GM12875 (cell line): Measurements from ENCODE around the gene PARD3.
A peak's percentile ranks its signal among the peaks of the same experiment; 100 is the strongest.

Experiments used
- H3K4me3 ChIP-seq: one replicate; pipeline ENCODE4 v1.5.1; 2011; ENCODE audit warnings: low read depth, low read length, control low read depth
- TF ChIP-seq, protein P1 (sequence below): IDR thresholded peaks from 2 replicates; pipeline ENCODE4 v1.5.1; 2011; ENCODE audit warnings: low read depth, mild to moderate bottlenecking, control low read depth, inconsistent platforms, low read length, moderate library complexity, borderline replicate concordance; ENCODE audit not compliant: insufficient read depth

PARD3 gene

DNA sequence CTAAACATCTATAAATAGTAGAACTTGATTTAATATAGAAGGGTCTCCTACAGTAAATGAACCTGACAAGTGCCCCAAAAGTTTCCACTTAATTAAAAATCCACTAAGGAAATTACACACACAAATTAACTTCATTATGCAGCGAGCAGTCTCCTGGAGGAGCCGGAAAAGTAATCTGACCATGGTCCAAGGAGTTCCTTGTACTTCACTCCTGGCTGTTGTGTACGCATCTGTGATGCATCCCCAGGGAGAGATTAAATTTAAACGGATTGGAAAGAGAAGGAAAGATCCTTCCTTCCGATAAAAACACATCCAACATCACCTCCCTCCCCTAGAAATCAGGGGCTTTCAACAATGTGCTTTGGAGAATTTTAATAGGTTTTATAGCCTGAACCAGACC, 85.5 kb downstream of the PARD3 start:
- TF ChIP-seq, protein P1, sequence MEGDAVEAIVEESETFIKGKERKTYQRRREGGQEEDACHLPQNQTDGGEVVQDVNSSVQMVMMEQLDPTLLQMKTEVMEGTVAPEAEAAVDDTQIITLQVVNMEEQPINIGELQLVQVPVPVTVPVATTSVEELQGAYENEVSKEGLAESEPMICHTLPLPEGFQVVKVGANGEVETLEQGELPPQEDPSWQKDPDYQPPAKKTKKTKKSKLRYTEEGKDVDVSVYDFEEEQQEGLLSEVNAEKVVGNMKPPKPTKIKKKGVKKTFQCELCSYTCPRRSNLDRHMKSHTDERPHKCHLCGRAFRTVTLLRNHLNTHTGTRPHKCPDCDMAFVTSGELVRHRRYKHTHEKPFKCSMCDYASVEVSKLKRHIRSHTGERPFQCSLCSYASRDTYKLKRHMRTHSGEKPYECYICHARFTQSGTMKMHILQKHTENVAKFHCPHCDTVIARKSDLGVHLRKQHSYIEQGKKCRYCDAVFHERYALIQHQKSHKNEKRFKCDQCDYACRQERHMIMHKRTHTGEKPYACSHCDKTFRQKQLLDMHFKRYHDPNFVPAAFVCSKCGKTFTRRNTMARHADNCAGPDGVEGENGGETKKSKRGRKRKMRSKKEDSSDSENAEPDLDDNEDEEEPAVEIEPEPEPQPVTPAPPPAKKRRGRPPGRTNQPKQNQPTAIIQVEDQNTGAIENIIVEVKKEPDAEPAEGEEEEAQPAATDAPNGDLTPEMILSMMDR = no peak
- no peak overlapping the region for H3K4me3 ChIP-seq

DNA sequence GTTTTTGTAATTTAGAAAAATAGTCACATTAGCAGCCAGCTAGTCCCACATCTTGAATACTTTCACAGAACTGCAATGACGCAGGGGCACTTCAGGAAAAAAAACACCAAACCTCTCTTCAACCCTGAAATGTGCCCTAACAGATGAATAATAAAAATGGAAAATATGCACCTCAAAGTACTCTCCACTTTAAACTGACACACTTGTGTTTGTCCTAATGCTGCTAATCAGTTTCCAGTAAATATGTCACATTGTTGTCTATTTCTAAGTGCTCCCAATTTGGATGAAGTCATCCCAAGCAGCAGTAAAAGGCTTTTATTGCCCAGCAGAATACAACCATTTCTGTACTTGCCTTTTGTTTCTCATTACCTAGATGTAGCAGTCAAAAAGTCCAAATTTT, 86.7 kb downstream of the PARD3 start:
- TF ChIP-seq, protein P1 = no peak
- no peak overlapping the region for H3K4me3 ChIP-seq

DNA sequence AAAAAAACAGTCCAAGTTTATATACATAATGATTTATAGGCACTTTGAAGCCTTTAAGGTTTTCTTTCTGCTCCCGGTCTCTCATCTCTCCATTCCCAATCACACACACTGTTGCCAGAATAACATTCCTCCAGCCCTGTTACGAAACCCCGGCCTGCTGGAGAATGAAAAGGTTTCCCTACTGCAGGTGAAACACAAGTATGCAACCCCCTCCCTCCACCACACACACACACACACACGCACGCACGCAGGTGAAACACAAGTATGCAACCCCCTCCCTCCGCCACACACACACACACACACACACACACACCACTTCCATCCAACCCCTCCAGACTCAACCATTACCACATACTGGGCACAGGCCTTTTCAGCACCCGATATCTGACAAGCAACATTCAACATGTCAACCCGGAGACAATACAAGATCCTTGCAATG, 87.5 kb downstream of the PARD3 start:
- TF ChIP-seq, protein P1 = no peak

DNA sequence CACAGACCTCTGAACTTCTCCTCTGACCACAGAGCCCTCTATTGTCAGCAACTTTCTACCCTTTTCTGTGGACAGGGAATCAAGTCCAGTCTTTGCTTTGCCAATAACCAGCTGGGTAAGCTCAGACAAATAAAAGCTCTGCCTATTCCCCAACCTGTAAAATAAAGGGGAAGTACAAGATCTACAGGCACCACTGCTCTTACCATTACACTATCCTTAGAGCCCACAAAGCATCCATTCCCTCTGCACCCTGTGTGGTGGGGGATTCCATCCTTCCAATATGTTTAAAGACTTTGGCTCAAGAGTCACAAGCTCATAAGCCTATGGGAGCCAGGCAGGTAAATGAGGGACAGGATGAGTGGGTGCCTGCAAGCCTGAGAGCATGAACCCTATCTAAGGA, 88.2 kb downstream of the PARD3 start:
- TF ChIP-seq, protein P1 = no peak
- H3K4me3 ChIP-seq = no peak overlapping the region

More for the DNA sequence above, 87.5 kb downstream of the PARD3 start:
- H3K4me3 ChIP-seq = no peak overlapping the region

DNA sequence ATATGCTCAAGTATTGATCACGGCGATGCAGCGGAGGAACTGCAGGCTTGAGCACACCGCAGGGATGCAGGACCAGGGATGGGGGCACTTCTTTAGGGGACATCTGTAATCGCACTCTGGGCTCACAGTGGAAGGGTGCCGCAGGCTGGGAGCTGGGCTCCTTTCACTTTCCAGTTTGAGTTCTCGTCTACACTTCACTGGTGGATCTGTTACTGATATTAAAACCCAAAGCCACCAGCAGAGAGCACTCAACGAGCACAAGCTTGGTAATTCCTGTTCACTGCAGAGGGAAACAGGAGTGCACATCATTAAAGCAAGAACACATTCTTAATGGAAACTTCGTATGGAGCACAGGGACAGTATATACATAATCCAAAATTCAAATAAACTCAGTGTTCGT, 91.3 kb downstream of the PARD3 start:
- no peak overlapping the region for H3K4me3 ChIP-seq
- TF ChIP-seq, protein P1 = 0 out of 2 replicates have a peak, but pooled peaks have one; percentile 8

DNA sequence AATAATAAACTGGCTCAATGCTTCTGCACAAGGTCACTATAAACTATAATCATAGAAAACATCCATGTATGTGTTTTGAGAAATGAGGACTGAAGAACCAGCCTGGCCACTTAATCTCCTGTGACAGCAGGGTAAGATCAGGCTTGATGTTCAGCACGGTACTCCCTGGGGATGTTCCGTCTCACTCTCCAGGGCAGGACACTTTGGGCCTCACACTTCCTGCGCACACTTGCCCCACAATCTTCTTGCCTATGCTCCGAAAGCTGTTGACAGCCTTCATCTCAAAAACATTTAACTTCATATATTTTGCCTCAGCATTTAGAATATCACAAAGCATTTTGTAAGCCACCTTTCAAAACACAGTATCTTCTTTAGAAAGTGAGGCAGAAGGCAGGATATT, 92.7 kb downstream of the PARD3 start:
- TF ChIP-seq, protein P1 = no peak

DNA sequence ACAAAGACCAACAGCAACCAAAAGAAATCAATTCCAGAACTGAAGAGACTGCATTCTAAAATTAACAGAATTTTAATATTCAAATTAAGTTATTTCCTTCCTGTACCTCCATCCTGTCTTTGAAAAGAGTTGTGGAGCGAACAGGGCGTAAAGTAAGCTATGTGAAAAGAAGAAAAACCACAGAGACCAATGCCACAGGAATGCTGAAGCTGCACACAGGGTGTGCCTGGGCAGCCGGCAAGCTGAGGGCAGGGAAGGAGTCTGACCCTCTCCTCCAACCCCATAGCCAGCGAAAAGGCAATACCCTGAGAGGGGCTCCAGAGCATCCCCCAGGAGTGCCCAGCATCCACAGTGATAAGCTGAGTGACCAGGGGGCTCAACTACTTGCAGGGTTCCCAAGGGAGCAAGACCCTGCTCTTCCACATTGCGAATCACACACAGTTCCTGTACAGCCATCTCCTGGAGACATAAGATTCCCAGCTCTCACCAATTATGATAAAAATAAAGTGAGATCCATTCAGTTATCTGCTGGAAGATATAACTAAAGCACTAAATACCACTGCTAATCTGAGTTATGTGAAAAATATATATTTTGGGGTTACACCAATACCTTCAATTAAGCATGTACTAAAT, 93.8 kb downstream of the PARD3 start:
- H3K4me3 ChIP-seq = no peak overlapping the region
- TF ChIP-seq, protein P1 = no peak

More for the DNA sequence above, 92.7 kb downstream of the PARD3 start:
- H3K4me3 ChIP-seq = no peak overlapping the region
